ENCODE data around the gene SMG1.

The SMG1 gene

GRCh38 chr16:18842565-18842964 is 83.6 kb downstream of the SMG1 start:
- DNase-seq = no peak

- DNase-seq = peak; percentile 90 to 94
Observed at GRCh38 chr16:18841833-18842525, 84.2 kb downstream of the SMG1 start.

- DNase-seq = no peak
Observed at GRCh38 chr16:18839555-18839954, 86.7 kb downstream of the SMG1 start.

- no peak for DNase-seq
Observed at GRCh38 chr16:18836702-18837101, 89.5 kb downstream of the SMG1 start.

GRCh38 chr16:18834864-18835263 is 91.3 kb downstream of the SMG1 start:
- peak in 1 of 2 donors; percentile 25 for DNase-seq

- peak in 1 of 2 donors; percentile 18 for DNase-seq
Observed at GRCh38 chr16:18833707-18834505, 92.3 kb downstream of the SMG1 start.

- DNase-seq = no peak
Observed at GRCh38 chr16:18832613-18833012, 93.6 kb downstream of the SMG1 start.

- DNase-seq = no peak
Observed at GRCh38 chr16:18832006-18832405, 94.2 kb downstream of the SMG1 start.

- peak; percentile 21 to 53 for DNase-seq
Observed at GRCh38 chr16:18829251-18829650, 97.0 kb downstream of the SMG1 start.

GRCh38 chr16:18827890-18828289 is 98.3 kb downstream of the SMG1 start:
- DNase-seq = no peak

GRCh38 chr16:18816286-18816685 is 109.9 kb downstream of the SMG1 start:
- no peak for DNase-seq

- DNase-seq = no peak
Observed at GRCh38 chr16:18811925-18812324, 114.3 kb downstream of the SMG1 start.

- DNase-seq = no peak
Observed at GRCh38 chr16:18809165-18809564, 117.0 kb downstream of the SMG1 start.

- no peak for DNase-seq
Observed at GRCh38 chr16:18805257-18805773, 120.9 kb downstream of the SMG1 start.

- no peak for DNase-seq
Observed at GRCh38 chr16:18804540-18804939, 121.7 kb downstream of the SMG1 start.

- peak; percentile 38 to 52 for DNase-seq
Observed at GRCh38 chr16:18803569-18804462, 122.4 kb downstream of the SMG1 start.

GRCh38 chr16:18802767-18803343 is 123.4 kb downstream of the SMG1 start:
- no peak for DNase-seq

- peak; percentile 100 for DNase-seq
Observed at GRCh38 chr16:18801145-18801972, 124.8 kb downstream of the SMG1 start, which contains the start of gene ARL6IP1. TSS of gene ARL6IP1 (minus strand) at chr16:18801549. CDS start at chr16:18801466, 83 bp downstream.

GRCh38 chr16:18800775-18801144 is 125.4 kb downstream of the SMG1 start:
- DNase-seq = no peak

GRCh38 chr16:18800293-18800692 is 125.9 kb downstream of the SMG1 start:
- DNase-seq = no peak

- DNase-seq = no peak
Observed at GRCh38 chr16:18799500-18799899, 126.7 kb downstream of the SMG1 start.

Data from inflammatory macrophage (primary cell).